Right lung (tissue), 5 donors: ENCODE data around the gene SAMD13. TPM values are rescaled to one million over a fixed set of nuclear protein-coding genes. Genes with fewer than 3 reads are reported as not detected.
A peak's percentile ranks its signal among the peaks of the same experiment; 100 is the strongest.

Experiments used
- DNase-seq, 2 donors: peaks; one replicate each; pipeline ENCODE4 v3.0.0-alpha.2; 2013
- polyA plus RNA-seq, 5 donors: library from polyadenylated mRNA; unstranded; fragments of 120-200 nt; gene quantifications; one replicate each; pipeline versions ENCODE4 v1.2.1 to v1.2.3, GENCODE V29; 2013; ENCODE audit warnings: inconsistent platforms in 1 of 5, low replicate concordance in 1 of 5; ENCODE audit not compliant: insufficient read length in 5 of 5, insufficient read depth in 1 of 5

Gene SAMD13
- polyA plus RNA-seq, 5 donors, result 6.9 to 11.3 (median 8.8) TPM

GRCh38 chr1:84370831-84371394, 69.4 kb downstream of the SAMD13 start:
- DNase-seq, result no peak

GRCh38 chr1:84373436-84374141, 72.1 kb downstream of the SAMD13 start:
- DNase-seq, result no peak

GRCh38 chr1:84374991-84375696, 73.6 kb downstream of the SAMD13 start:
- DNase-seq, result peak; percentile 10 to 14

GRCh38 chr1:84376000-84376910, 74.7 kb downstream of the SAMD13 start:
- no peak for DNase-seq

GRCh38 chr1:84377480-84378095, 76.1 kb downstream of the SAMD13 start:
- peak in 1 of 2 donors; percentile 12 for DNase-seq

- no peak for DNase-seq
Observed at GRCh38 chr1:84379138-84379916, 77.8 kb downstream of the SAMD13 start.

- no peak for DNase-seq
Observed at GRCh38 chr1:84379917-84380180, 78.3 kb downstream of the SAMD13 start.

- DNase-seq, result no peak
Observed at GRCh38 chr1:84382127-84382526, 80.6 kb downstream of the SAMD13 start.

- DNase-seq, result no peak
Observed at GRCh38 chr1:84385347-84385746, 83.8 kb downstream of the SAMD13 start.

- no peak for DNase-seq
Observed at GRCh38 chr1:84386716-84387479, 85.4 kb downstream of the SAMD13 start.

- no peak for DNase-seq
Observed at GRCh38 chr1:84387480-84388163, 86.1 kb downstream of the SAMD13 start.

GRCh38 chr1:84390226-84390625, 88.7 kb downstream of the SAMD13 start:
- DNase-seq, result no peak

- no peak for DNase-seq
Observed at GRCh38 chr1:84398175-84399155, 97.0 kb downstream of the SAMD13 start, which contains the start of gene DNASE2B. TSS of gene DNASE2B (plus strand) at chr1:84398484. CDS start at chr1:84398565, 81 bp downstream.

Other genes with a start within 250 kb of the SAMD13 start
- 10 to 100 TPM; 34.9 to 52.2 (median 50.7) TPM for gene PRKACB, start 157.4 kb upstream of the SAMD13 start, polyA plus RNA-seq
- under 1 TPM in 2 of 5 donors, not detected in 3; 0.09 to 0.11 TPM for gene DNASE2B, start 96.8 kb downstream of the SAMD13 start, polyA plus RNA-seq
- gene RPF1, start 177.6 kb downstream of the SAMD13 start, polyA plus RNA-seq, result 10 to 100 TPM; 33.7 to 46.6 (median 38.2) TPM
- 1 to 10 TPM; 2.3 to 4.0 (median 3.5) TPM for gene SPATA1, start 204.7 kb downstream of the SAMD13 start, polyA plus RNA-seq
- 100 to 1,000 TPM; 134 to 174 (median 147) TPM for gene GNG5, start 204.9 kb downstream of the SAMD13 start, polyA plus RNA-seq